Sigmoid colon (tissue), 7 donors: ENCODE results near the gene HOXB8. TPM values are rescaled to one million over a fixed set of nuclear protein-coding genes. Genes with fewer than 3 reads are reported as not detected.

Source experiments
- DNase-seq: peaks from one replicate; pipeline ENCODE4 v3.0.0-alpha.2; 2019
- H3K27ac ChIP-seq, 4 donors: fragments of 200-600 bp; sonication (generic); one replicate each; pipeline ENCODE4 v1.5.1; 2016 to 2019; ENCODE audit warnings: mild to moderate bottlenecking in 1 of 4
- H3K27me3 ChIP-seq, 3 donors: fragments of 200-600 bp; sonication (generic); one replicate each; pipeline ENCODE4 v1.5.1; 2019; ENCODE audit warnings: mild to moderate bottlenecking in 1 of 3
- H3K36me3 ChIP-seq, 4 donors: fragments of 200-600 bp; sonication (generic); one replicate each; pipeline ENCODE4 v1.5.1; 2016 to 2019
- H3K4me1 ChIP-seq, 4 donors: fragments of 200-600 bp; sonication (generic); one replicate each; pipeline ENCODE4 v1.5.1; 2017 to 2019
- H3K4me3 ChIP-seq, 4 donors: fragments of 200-600 bp; sonication (generic); one replicate each; pipeline ENCODE4 v1.5.1; 2017 to 2019; ENCODE audit warnings: mild to moderate bottlenecking in 2 of 4, moderate library complexity in 1 of 4
- H3K9me3 ChIP-seq, 4 donors: fragments of 200-600 bp in 3 of 4; sonication (generic) in 3 of 4; one replicate each; pipeline versions ENCODE4 v1.5.1 to v1.6.1; 2013 to 2019
- CTCF ChIP-seq, 4 experiments: fragments of 450-650 bp in 3 of 4; fragments of 200-600 bp in 1 of 4; IDR thresholded peaks; one replicate each; pipeline ENCODE4 v1.5.1; 2016 to 2019; ENCODE audit warnings: antibody characterized with exemption in 4 of 4, mild to moderate bottlenecking in 3 of 4, moderate library complexity in 2 of 4
- EP300 ChIP-seq, 4 donors: sonication (generic); formaldehyde crosslinking; IDR thresholded peaks; one replicate each; pipeline ENCODE4 v1.6.1; 2017; ENCODE audit warnings: antibody characterized with exemption in 4 of 4
- POLR2A ChIP-seq, 2 donors: fragments of 450-650 bp; IDR thresholded peaks; one replicate each; pipeline ENCODE4 v1.6.1; 2016; ENCODE audit warnings: antibody characterized with exemption in 2 of 2, mild to moderate bottlenecking in 2 of 2, moderate library complexity in 2 of 2
- POLR2AphosphoS5 ChIP-seq, 4 donors: sonication (generic); formaldehyde crosslinking; IDR thresholded peaks; one replicate each; pipeline ENCODE4 v1.6.1; 2017; ENCODE audit warnings: antibody characterized with exemption in 4 of 4
- WGBS, 2 donors: extraction: QIAGEN DNeasy Blood & Tissue Kit; methylation state at CpG; one replicate each; pipeline ENCODE4 v1.1.7; 2013; 5-methylcytosine and 5-hydroxymethylcytosine counted together
- intact Hi-C: fragments of 100-400 bp; cut with DNase I; formaldehyde crosslinking; loops from one replicate; pipeline ENCODE4 v1.15.1; 2023
- polyA plus RNA-seq, 3 donors: library from polyadenylated mRNA; stranded (reverse); fragments of 200-250 nt; gene quantifications; one replicate each; pipeline ENCODE4 v1.2.3, GENCODE V29; 2013
- total RNA-seq, 4 donors: library from RNA; depleted of rRNA; stranded (reverse); fragments of >200 nt; gene quantifications; one replicate each; pipeline ENCODE4 v1.1.0, GENCODE V29; 2016
- donor health status: healthy with polysubstance abuse.
- donor health status: Bipolar disorder and iron deficiency.
- donor health status: healthy.

The HOXB8 gene
- total and polyA plus RNA-seq, 7 donors: 0.68 to 3.4 (median 2.2) TPM; not detected in 3

DNA sequence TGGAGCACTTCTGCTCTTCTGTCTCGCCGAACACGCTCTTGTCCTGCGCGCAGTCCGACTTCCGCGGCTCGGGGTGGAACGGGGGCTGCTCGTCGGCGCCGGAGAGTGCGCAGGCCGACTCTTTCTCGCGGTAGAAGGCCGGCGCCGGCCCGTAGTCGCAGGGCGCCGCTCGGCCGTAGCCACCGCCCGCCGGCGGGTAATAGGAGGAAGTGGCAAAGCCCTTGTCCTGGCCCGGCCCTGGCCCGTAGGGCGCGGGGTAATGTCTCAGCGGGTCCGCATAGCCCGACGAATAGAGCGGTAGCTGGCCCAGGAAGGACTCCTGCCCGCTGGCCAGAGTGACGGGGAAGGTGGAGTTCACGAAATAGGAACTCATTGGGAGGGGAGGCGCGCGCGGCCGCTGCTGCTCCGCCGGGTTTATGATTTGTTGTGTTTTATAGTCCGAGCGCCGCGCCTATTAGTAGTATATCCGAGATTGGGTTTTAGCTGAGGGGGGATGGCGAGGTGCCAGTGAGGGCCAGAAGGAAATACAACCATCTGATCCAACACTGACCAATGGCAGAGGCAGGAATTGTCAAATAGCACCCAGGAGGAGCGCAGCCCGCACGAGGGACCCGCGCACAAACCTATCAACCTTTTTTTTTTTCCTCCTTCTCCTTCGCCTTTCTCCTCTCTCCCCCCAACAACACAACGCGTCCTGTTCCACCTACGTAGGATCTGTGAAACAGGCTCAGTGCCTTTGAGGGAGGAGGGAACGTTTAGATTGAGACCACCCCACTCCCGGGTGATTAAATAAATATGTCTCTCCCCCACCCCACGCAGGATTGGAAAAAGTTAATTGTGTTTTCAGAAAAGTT is 17.1 kb downstream of the HOXB8 start:
- intact Hi-C loops: no loop called here
- Histone ChIP-seq H3K4me3 (peak overlapping the region; percentile 50 to 70 (median 60)), H3K4me1 (peaks cover 0 to 90% (median 81%) of the 10 kb centered on the region in 4 donors), H3K27me3 (peaks cover 0 to 11% (median 0%) of the 10 kb centered on the region in 3 donors), H3K27ac (peak overlapping the region; percentile 23 to 99 (median 86)), H3K9me3 (no peaks in the 10 kb centered on the region), H3K36me3 (no peaks in the 10 kb centered on the region)
- TF ChIP-seq POLR2AphosphoS5 (IDR thresholded peaks at IDR 0.05) (peak; percentile 64 to 84 (median 68)), EP300 (IDR thresholded peaks at IDR 0.05) (no peak), CTCF (IDR thresholded peaks at IDR 0.05) (no peak), POLR2A (IDR thresholded peaks at IDR 0.05) (peak; percentile 36 to 73)
- 1 to 2% methylated on average over 68 of the region's 68 CpGs for WGBS, 2 donors
- DNase-seq: peak; percentile 93

- 10 to 28% methylated on average over 16 of the region's 16 CpGs for WGBS, 2 donors
- Histone ChIP-seq H3K36me3 (no peaks in the 10 kb centered on the region), H3K4me1 (peaks cover 0 to 88% (median 77%) of the 10 kb centered on the region in 4 donors), H3K9me3 (no peaks in the 10 kb centered on the region), H3K27me3 (peaks cover 0 to 11% (median 0%) of the 10 kb centered on the region in 3 donors), H3K27ac (peak overlapping the region; percentile 23 to 99 (median 86)), H3K4me3 (peak overlapping the region; percentile 50 to 70 (median 60))
- intact Hi-C loops: no loop called here
- no peak for DNase-seq
- no peak for TF ChIP-seq POLR2AphosphoS5 (IDR thresholded peaks at IDR 0.05)
- no peak for TF ChIP-seq POLR2A (IDR thresholded peaks at IDR 0.05)
- no peak for TF ChIP-seq EP300 (IDR thresholded peaks at IDR 0.05)
- no peak for TF ChIP-seq CTCF (IDR thresholded peaks at IDR 0.05)
Measured at GRCh38 chr17:48597528-48597777, 17.6 kb downstream of the HOXB8 start.

GRCh38 chr17:48596735-48597527 is 18.2 kb downstream of the HOXB8 start:
- TF ChIP-seq POLR2A (IDR thresholded peaks at IDR 0.05) (no peak), POLR2AphosphoS5 (IDR thresholded peaks at IDR 0.05) (peak in 3 of 4 donors; percentile 24 to 46 (median 46))
- WGBS, 2 donors: 31 to 71% methylated on average over 26 of the region's 26 CpGs
- peak overlapping the region; percentile 50 to 70 (median 60) for H3K4me3 ChIP-seq
- intact Hi-C loops: loop anchor here (1.0 kb wide), 1 partner anchor 261 kb away; no protein-coding TSS in a partner anchor
- H3K27ac ChIP-seq: peak overlapping the region in 3 of 4 donors; percentile 76 to 99 (median 95)
- H3K9me3 ChIP-seq: no peaks in the 10 kb centered on the region
- no peaks in the 10 kb centered on the region for H3K36me3 ChIP-seq
- peak; percentile 75 for DNase-seq
- peaks cover 0 to 11% (median 0%) of the 10 kb centered on the region in 3 donors for H3K27me3 ChIP-seq
- H3K4me1 ChIP-seq: peaks cover 0 to 84% (median 72%) of the 10 kb centered on the region in 4 donors

- Histone ChIP-seq H3K4me3 (peak overlapping the region; percentile 50 to 70 (median 60)), H3K36me3 (no peaks in the 10 kb centered on the region), H3K27ac (peak overlapping the region in 3 of 4 donors; percentile 76 to 99 (median 95)), H3K27me3 (peaks cover 0 to 8% (median 0%) of the 10 kb centered on the region in 3 donors), H3K9me3 (no peaks in the 10 kb centered on the region), H3K4me1 (peaks cover 0 to 76% (median 66%) of the 10 kb centered on the region in 4 donors)
- no peak for TF ChIP-seq POLR2A (IDR thresholded peaks at IDR 0.05)
- TF ChIP-seq EP300 (IDR thresholded peaks at IDR 0.05): no peak
- peak in 1 of 4 donors; percentile 25 for TF ChIP-seq POLR2AphosphoS5 (IDR thresholded peaks at IDR 0.05)
- no peak for TF ChIP-seq CTCF (IDR thresholded peaks at IDR 0.05)
- intact Hi-C loops: loop anchor here (1.0 kb wide), 1 partner anchor 260 kb away; no protein-coding TSS in a partner anchor
- WGBS, 2 donors: 46 to 76% methylated on average over 54 of the region's 54 CpGs
- no peak for DNase-seq
Measured at GRCh38 chr17:48596000-48596734, 18.9 kb downstream of the HOXB8 start.
